GM12878 (cell line): ENCODE measurements around the gene CNIH2.

Experiments used
- CTCF ChIP-seq, 3 experiments: IDR thresholded peaks in 2 of 3; conservative IDR thresholded peaks in 1 of 3; 2 replicates each; pipeline ENCODE4 v1.5.1; 2011; ENCODE audit warnings: low read depth in 3 of 3, low read length in 3 of 3, mild to moderate bottlenecking in 3 of 3, control low read depth in 2 of 3, moderate library complexity in 2 of 3, inconsistent platforms in 1 of 3, mixed read lengths in 1 of 3; ENCODE audit not compliant: control insufficient read depth in 2 of 3, insufficient read depth in 1 of 3; ENCODE audit errors: extremely low read depth in 1 of 3
- POLR2AphosphoS5 ChIP-seq: IDR thresholded peaks from 2 replicates; pipeline ENCODE4 v1.6.1; 2011; ENCODE audit warnings: mild to moderate bottlenecking, low read length, inconsistent platforms
- RAD51 ChIP-seq: fragments of 450-650 bp; IDR thresholded peaks from 2 replicates; pipeline ENCODE4 v1.6.1; 2016; ENCODE audit warnings: moderate library complexity, mild to moderate bottlenecking, inconsistent platforms
- SMC3 ChIP-seq: IDR thresholded peaks from 2 replicates; pipeline ENCODE4 v1.6.1; 2011; ENCODE audit warnings: low read length, improper control_type of control experiment, borderline replicate concordance
- TCF12 ChIP-seq: IDR thresholded peaks from 2 replicates; pipeline ENCODE4 v1.6.1; 2011; ENCODE audit warnings: low read depth, mild to moderate bottlenecking, low read length
- TF ChIP-seq, protein P1 (sequence below): IDR thresholded peaks from 2 replicates; pipeline ENCODE4 v1.6.1; 2012; ENCODE audit warnings: low read depth, low read length, improper control_type of control experiment
- TF ChIP-seq, protein P2 (sequence below): IDR thresholded peaks from 2 replicates; pipeline ENCODE4 v1.6.1; 2011; ENCODE audit warnings: low read depth, mild to moderate bottlenecking, low read length, moderate library complexity, borderline replicate concordance; ENCODE audit errors: extremely low read depth

GRCh38 chr11:66239511-66239910 lies 38.5 kb upstream of the CNIH2 start:
- TF ChIP-seq, protein P1, sequence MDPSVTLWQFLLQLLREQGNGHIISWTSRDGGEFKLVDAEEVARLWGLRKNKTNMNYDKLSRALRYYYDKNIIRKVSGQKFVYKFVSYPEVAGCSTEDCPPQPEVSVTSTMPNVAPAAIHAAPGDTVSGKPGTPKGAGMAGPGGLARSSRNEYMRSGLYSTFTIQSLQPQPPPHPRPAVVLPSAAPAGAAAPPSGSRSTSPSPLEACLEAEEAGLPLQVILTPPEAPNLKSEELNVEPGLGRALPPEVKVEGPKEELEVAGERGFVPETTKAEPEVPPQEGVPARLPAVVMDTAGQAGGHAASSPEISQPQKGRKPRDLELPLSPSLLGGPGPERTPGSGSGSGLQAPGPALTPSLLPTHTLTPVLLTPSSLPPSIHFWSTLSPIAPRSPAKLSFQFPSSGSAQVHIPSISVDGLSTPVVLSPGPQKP = no peak
- TF ChIP-seq POLR2AphosphoS5 = no peak
- TF ChIP-seq, protein P2, sequence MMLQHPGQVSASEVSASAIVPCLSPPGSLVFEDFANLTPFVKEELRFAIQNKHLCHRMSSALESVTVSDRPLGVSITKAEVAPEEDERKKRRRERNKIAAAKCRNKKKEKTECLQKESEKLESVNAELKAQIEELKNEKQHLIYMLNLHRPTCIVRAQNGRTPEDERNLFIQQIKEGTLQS = no peak
- no peak for TF ChIP-seq TCF12
- no peak for TF ChIP-seq RAD51
- TF ChIP-seq SMC3 = no peak
- TF ChIP-seq CTCF (IDR thresholded peaks at IDR 0.05 in 2 of 3, conservative IDR thresholded peaks at IDR 0.05 in 1 of 3; ENCODE audit: control insufficient read depth in 2 of 3, extremely low read depth in 1 of 3, insufficient read depth in 1 of 3, low read depth in 3 of 3, low read length in 3 of 3) = no peak
